Smooth muscle cell (in vitro differentiated cells): Measurements from ENCODE around the gene IL6ST. TPM values are rescaled to one million over a fixed set of nuclear protein-coding genes. Genes with fewer than 3 reads are reported as not detected.

Experiments used
- DNase-seq: peaks from one replicate; lab custom pipeline; 2025; ENCODE audit not compliant: unreplicated experiment; lab: John Stamatoyannopoulos, UW
- H2AFZ ChIP-seq: fragments of 200-600 bp; sonication (generic); 2 replicates; pipeline ENCODE4 v1.6.0; 2016; ENCODE audit warnings: antibody characterized with exemption, low read depth, mild to moderate bottlenecking
- H3F3A ChIP-seq: fragments of 200-600 bp; sonication (generic); 2 replicates; pipeline ENCODE4 v1.6.0; 2017; ENCODE audit warnings: antibody characterized with exemption, low read depth
- H3K27ac ChIP-seq: fragments of 200-600 bp; sonication (generic); 2 replicates; pipeline ENCODE4 v1.5.1; 2016; ENCODE audit warnings: low read depth, mild to moderate bottlenecking
- H3K27me3 ChIP-seq: fragments of 200-600 bp; sonication (generic); 2 replicates; pipeline ENCODE4 v1.6.1; 2016; ENCODE audit warnings: low read depth, mild to moderate bottlenecking
- H3K36me3 ChIP-seq: fragments of 200-600 bp; sonication (generic); 2 replicates; pipeline ENCODE4 v1.5.1; 2016; ENCODE audit warnings: low read depth
- H3K4me1 ChIP-seq: fragments of 200-600 bp; sonication (generic); 2 replicates; pipeline ENCODE4 v1.5.1; 2016; ENCODE audit warnings: low read depth
- H3K4me2 ChIP-seq: fragments of 200-600 bp; sonication (generic); 2 replicates; pipeline ENCODE4 v1.6.0; 2016; ENCODE audit warnings: mild to moderate bottlenecking
- H3K4me3 ChIP-seq: fragments of 200-600 bp; sonication (generic); 2 replicates; pipeline ENCODE4 v1.5.1; 2016; ENCODE audit warnings: mild to moderate bottlenecking
- H3K79me2 ChIP-seq: fragments of 200-600 bp; sonication (generic); 2 replicates; pipeline ENCODE4 v1.6.0; 2016; ENCODE audit warnings: low read depth, mild to moderate bottlenecking
- H3K9ac ChIP-seq: fragments of 200-600 bp; sonication (generic); 2 replicates; pipeline ENCODE4 v1.6.0; 2016; ENCODE audit warnings: low read depth
- H3K9me3 ChIP-seq: fragments of 200-600 bp; sonication (generic); replicated peaks from 2 replicates; pipeline ENCODE4 v1.5.1; 2016; ENCODE audit warnings: low read depth
- H4K20me1 ChIP-seq: fragments of 200-600 bp; sonication (generic); 2 replicates; pipeline ENCODE4 v1.6.0; 2016; ENCODE audit warnings: low read depth
- CTCF ChIP-seq: fragments of 200-600 bp; sonication (generic); IDR thresholded peaks from 2 replicates; pipeline ENCODE4 v1.5.1; 2017; ENCODE audit warnings: borderline replicate concordance, mild to moderate bottlenecking, antibody characterized with exemption; ENCODE audit not compliant: insufficient read depth, poor library complexity, severe bottlenecking
- WGBS: methylation state at CpG from one replicate; pipeline ENCODE4 v1.1.7; 2016; ENCODE audit warnings: low lambda C conversion rate; 5-methylcytosine and 5-hydroxymethylcytosine counted together
- polyA plus RNA-seq: library from polyadenylated mRNA; unstranded; fragments of >200 nt; fragmentation: Nextera tagmentation; extraction: Ambion mirVana; gene quantifications from 2 replicates; pipeline ENCODE4 v1.2.1, GENCODE V29; 2016
- total RNA-seq: library from RNA; depleted of rRNA; stranded (reverse); fragments of >200 nt; gene quantifications from 2 replicates; pipeline ENCODE4 v1.2.3, GENCODE V29; 2014

Gene IL6ST
- total and polyA plus RNA-seq, 2 experiments from 2014 or later, result 555 to 1,401 TPM

- Histone ChIP-seq H2AFZ (no peak overlapping the region), H3K9me3 (no peaks in the 10 kb centered on the region), H3K4me3 (no peak overlapping the region), H3K27me3 (no peaks in the 10 kb centered on the region), H4K20me1 (no peaks in the 10 kb centered on the region), H3F3A (peaks cover 19% of the 10 kb centered on the region), H3K9ac (peak overlapping the region; percentile 33), H3K79me2 (no peaks in the 10 kb centered on the region), H3K4me2 (peak overlapping the region; percentile 45), H3K27ac (peak overlapping the region; percentile 83), H3K4me1 (no peaks in the 10 kb centered on the region), H3K36me3 (no peaks in the 10 kb centered on the region)
- 32% methylated on average over 3 of the region's 3 CpGs for WGBS
- DNase-seq, result no peak
- TF ChIP-seq CTCF, result no peak
Measured at GRCh38 chr5:56011835-56012234, 17.1 kb upstream of the IL6ST start.

- Histone ChIP-seq H3K9ac (no peak overlapping the region), H3K27ac (no peak overlapping the region), H2AFZ (no peak overlapping the region), H3K27me3 (no peaks in the 10 kb centered on the region), H3F3A (peaks cover 19% of the 10 kb centered on the region), H3K79me2 (no peaks in the 10 kb centered on the region), H3K9me3 (no peaks in the 10 kb centered on the region), H3K36me3 (no peaks in the 10 kb centered on the region), H3K4me1 (no peaks in the 10 kb centered on the region), H4K20me1 (no peaks in the 10 kb centered on the region), H3K4me3 (no peak overlapping the region), H3K4me2 (no peak overlapping the region)
- 99% methylated on average over 3 of the region's 3 CpGs for WGBS
- no peak for DNase-seq
- TF ChIP-seq CTCF, result no peak
Measured at GRCh38 chr5:56010431-56010830, 15.7 kb upstream of the IL6ST start.

- H3K27ac ChIP-seq, result no peak overlapping the region
- H3K4me3 ChIP-seq, result no peak overlapping the region
- H2AFZ ChIP-seq, result no peak overlapping the region
- no peak for TF ChIP-seq CTCF
- H4K20me1 ChIP-seq, result no peaks in the 10 kb centered on the region
- no peak overlapping the region for H3K9ac ChIP-seq
- DNase-seq, result no peak
- no peaks in the 10 kb centered on the region for H3K4me1 ChIP-seq
- H3F3A ChIP-seq, result peaks cover 12% of the 10 kb centered on the region
- H3K27me3 ChIP-seq, result no peaks in the 10 kb centered on the region
- no peaks in the 10 kb centered on the region for H3K79me2 ChIP-seq
- H3K36me3 ChIP-seq, result no peaks in the 10 kb centered on the region
- no peaks in the 10 kb centered on the region for H3K9me3 ChIP-seq
- no peak overlapping the region for H3K4me2 ChIP-seq
Measured at GRCh38 chr5:56006600-56006999, 11.8 kb upstream of the IL6ST start.

GRCh38 chr5:56006094-56006493 lies 11.3 kb upstream of the IL6ST start:
- TF ChIP-seq CTCF, result no peak
- H3K4me1 ChIP-seq, result no peaks in the 10 kb centered on the region
- H3K27me3 ChIP-seq, result no peaks in the 10 kb centered on the region
- no peaks in the 10 kb centered on the region for H4K20me1 ChIP-seq
- H3F3A ChIP-seq, result peaks cover 8% of the 10 kb centered on the region
- no peak overlapping the region for H3K9ac ChIP-seq
- H3K36me3 ChIP-seq, result no peaks in the 10 kb centered on the region
- 97% methylated on average over 2 of the region's 2 CpGs for WGBS
- H3K9me3 ChIP-seq, result no peaks in the 10 kb centered on the region
- H3K79me2 ChIP-seq, result no peaks in the 10 kb centered on the region
- no peak overlapping the region for H3K4me3 ChIP-seq
- no peak overlapping the region for H3K4me2 ChIP-seq
- H3K27ac ChIP-seq, result no peak overlapping the region
- no peak for DNase-seq
- H2AFZ ChIP-seq, result no peak overlapping the region
